Liver (tissue), 9 donors: ENCODE data around the gene CDC14A. TPM values are rescaled to one million over a fixed set of nuclear protein-coding genes. Genes with fewer than 3 reads are reported as not detected.

Experiments
- DNase-seq: peaks from one replicate; pipeline ENCODE4 v3.0.0-alpha.2; 2017; ENCODE audit warnings: low spot score
- H3K27ac ChIP-seq, 2 donors: one replicate each; pipeline ENCODE4 v1.7.0; 2013; ENCODE audit warnings: inconsistent platforms in 2 of 2, low read length in 2 of 2, control low read depth in 1 of 2, low read depth in 1 of 2, mild to moderate bottlenecking in 1 of 2
- H3K27me3 ChIP-seq, 4 donors: one replicate each; pipeline versions ENCODE4 v1.6.1 to v1.7.0; 2013; ENCODE audit warnings: low read length in 3 of 4, inconsistent platforms in 1 of 4, mild to moderate bottlenecking in 1 of 4, moderate library complexity in 1 of 4; ENCODE audit not compliant: control insufficient read depth in 4 of 4, insufficient read depth in 4 of 4
- H3K36me3 ChIP-seq, 4 donors: one replicate each; pipeline versions ENCODE4 v1.6.1 to v1.7.0; 2013; ENCODE audit warnings: low read length in 3 of 4, mild to moderate bottlenecking in 3 of 4, low read depth in 1 of 4, moderate library complexity in 1 of 4; ENCODE audit not compliant: control insufficient read depth in 4 of 4, insufficient read depth in 3 of 4
- H3K4me1 ChIP-seq, 4 donors: one replicate each; pipeline versions ENCODE4 v1.6.1 to v1.7.0; 2013; ENCODE audit warnings: low read length in 3 of 4, mild to moderate bottlenecking in 3 of 4, moderate library complexity in 1 of 4; ENCODE audit not compliant: control insufficient read depth in 4 of 4, insufficient read depth in 4 of 4
- H3K4me3 ChIP-seq, 3 donors: one replicate each; pipeline versions ENCODE4 v1.6.1 to v1.7.0; 2013; ENCODE audit warnings: low read length in 3 of 3, control low read depth in 1 of 3, low read depth in 1 of 3, mild to moderate bottlenecking in 1 of 3
- H3K9ac ChIP-seq, 2 donors: one replicate each; pipeline ENCODE4 v1.7.0; 2013; ENCODE audit warnings: low read length in 2 of 2, mild to moderate bottlenecking in 2 of 2, moderate library complexity in 2 of 2, control low read depth in 1 of 2, low read depth in 1 of 2
- H3K9me3 ChIP-seq, 4 donors: one replicate each; pipeline versions ENCODE4 v1.6.1 to v1.7.0; 2013; ENCODE audit warnings: low read length in 3 of 4; ENCODE audit not compliant: control insufficient read depth in 4 of 4
- FOXA2 ChIP-seq: IDR thresholded peaks from 2 replicates; pipeline ENCODE4 v1.6.1; 2016; ENCODE audit warnings: antibody characterized with exemption
- HNF4A ChIP-seq, 2 donors: conservative IDR thresholded peaks; 2 replicates each; pipeline ENCODE4 v1.6.1; 2016; ENCODE audit warnings: antibody characterized with exemption in 2 of 2, mild to moderate bottlenecking in 2 of 2
- JUND ChIP-seq, 2 donors: IDR thresholded peaks; 2 replicates each; pipeline ENCODE4 v1.6.1; 2016; ENCODE audit warnings: antibody characterized with exemption in 2 of 2
- RAD21 ChIP-seq, 2 donors: IDR thresholded peaks; 2 replicates each; pipeline ENCODE4 v1.6.1; 2016; ENCODE audit warnings: antibody characterized with exemption in 2 of 2, mild to moderate bottlenecking in 2 of 2
- RXRA ChIP-seq, 2 donors: IDR thresholded peaks; 2 replicates each; pipeline ENCODE4 v1.6.1; 2017 to 2018; ENCODE audit warnings: antibody characterized with exemption in 2 of 2, mild to moderate bottlenecking in 1 of 2
- SP1 ChIP-seq: IDR thresholded peaks from 2 replicates; pipeline ENCODE4 v1.6.1; 2018; ENCODE audit warnings: antibody characterized with exemption, mild to moderate bottlenecking
- YY1 ChIP-seq: IDR thresholded peaks from 2 replicates; pipeline ENCODE4 v1.6.1; 2016; ENCODE audit warnings: antibody characterized with exemption, mild to moderate bottlenecking
- ZBTB33 ChIP-seq: IDR thresholded peaks from 2 replicates; pipeline ENCODE4 v1.6.1; 2016; ENCODE audit warnings: antibody characterized with exemption
- WGBS: extraction: QIAGEN DNeasy Blood & Tissue Kit; methylation state at CpG from one replicate; pipeline ENCODE4 v1.1.7; 2013; 5-methylcytosine and 5-hydroxymethylcytosine counted together
- polyA plus RNA-seq, 2 donors: library from polyadenylated mRNA; stranded (reverse) in 1 of 2; unstranded in 1 of 2; fragments of 200-250 nt in 1 of 2; fragments of >200 nt in 1 of 2; fragmentation: Nextera tagmentation in 1 of 2; extraction: Ambion mirVana in 1 of 2; gene quantifications; one replicate each; pipeline versions ENCODE4 v1.2.1 to v1.2.3, GENCODE V29; 2013 to 2015
- total RNA-seq, 2 donors: library from RNA; depleted of rRNA; stranded (reverse); fragments of >200 nt; gene quantifications; one replicate each; pipeline ENCODE4 v1.2.3, GENCODE V29; 2014
- TF ChIP-seq, protein P1 (sequence below): IDR thresholded peaks from 2 replicates; pipeline ENCODE4 v1.6.1; 2016; ENCODE audit warnings: antibody characterized with exemption
- TF ChIP-seq, protein P2 (sequence below): IDR thresholded peaks from 2 replicates; pipeline ENCODE4 v1.6.1; 2016; ENCODE audit warnings: antibody characterized with exemption, mild to moderate bottlenecking
- TF ChIP-seq, protein P3 (sequence below): fragments of 150-350 bp; IDR thresholded peaks from 2 replicates; pipeline ENCODE4 v1.5.1; 2017; ENCODE audit warnings: improper control_type of control experiment, low read depth, low read length; ENCODE audit not compliant: missing input control
- TF ChIP-seq, protein P4 (sequence below): IDR thresholded peaks from 2 replicates; pipeline ENCODE4 v1.6.1; 2016; ENCODE audit warnings: antibody characterized with exemption
- donor health status: healthy.
- donor health status: healthy.
- donor health status: healthy.
- donor health status: healthy.
- donor health status: healthy.

CDC14A gene
- total and polyA plus RNA-seq, 4 donors = 0.39 to 4.1 (median 2.6) TPM

- no peaks in the 10 kb centered on the region for H3K27me3 ChIP-seq
- WGBS = 2% methylated on average over 105 of the region's 105 CpGs
- H3K27ac ChIP-seq = peak overlapping the region; percentile 83 to 88
- H3K4me3 ChIP-seq = peak overlapping the region; percentile 66 to 77 (median 69)
- peak overlapping the region; percentile 1 to 70 for H3K9ac ChIP-seq
- no peaks in the 10 kb centered on the region for H3K36me3 ChIP-seq
- H3K9me3 ChIP-seq = no peaks in the 10 kb centered on the region
- TF ChIP-seq YY1 = peak; percentile 33
- TF ChIP-seq, protein P1, sequence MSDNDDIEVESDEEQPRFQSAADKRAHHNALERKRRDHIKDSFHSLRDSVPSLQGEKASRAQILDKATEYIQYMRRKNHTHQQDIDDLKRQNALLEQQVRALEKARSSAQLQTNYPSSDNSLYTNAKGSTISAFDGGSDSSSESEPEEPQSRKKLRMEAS = no peak
- peak in 1 of 2 donors; percentile 4 for TF ChIP-seq HNF4A (conservative IDR thresholded peaks at IDR 0.05)
- no peak for TF ChIP-seq ZBTB33
- TF ChIP-seq, protein P2, sequence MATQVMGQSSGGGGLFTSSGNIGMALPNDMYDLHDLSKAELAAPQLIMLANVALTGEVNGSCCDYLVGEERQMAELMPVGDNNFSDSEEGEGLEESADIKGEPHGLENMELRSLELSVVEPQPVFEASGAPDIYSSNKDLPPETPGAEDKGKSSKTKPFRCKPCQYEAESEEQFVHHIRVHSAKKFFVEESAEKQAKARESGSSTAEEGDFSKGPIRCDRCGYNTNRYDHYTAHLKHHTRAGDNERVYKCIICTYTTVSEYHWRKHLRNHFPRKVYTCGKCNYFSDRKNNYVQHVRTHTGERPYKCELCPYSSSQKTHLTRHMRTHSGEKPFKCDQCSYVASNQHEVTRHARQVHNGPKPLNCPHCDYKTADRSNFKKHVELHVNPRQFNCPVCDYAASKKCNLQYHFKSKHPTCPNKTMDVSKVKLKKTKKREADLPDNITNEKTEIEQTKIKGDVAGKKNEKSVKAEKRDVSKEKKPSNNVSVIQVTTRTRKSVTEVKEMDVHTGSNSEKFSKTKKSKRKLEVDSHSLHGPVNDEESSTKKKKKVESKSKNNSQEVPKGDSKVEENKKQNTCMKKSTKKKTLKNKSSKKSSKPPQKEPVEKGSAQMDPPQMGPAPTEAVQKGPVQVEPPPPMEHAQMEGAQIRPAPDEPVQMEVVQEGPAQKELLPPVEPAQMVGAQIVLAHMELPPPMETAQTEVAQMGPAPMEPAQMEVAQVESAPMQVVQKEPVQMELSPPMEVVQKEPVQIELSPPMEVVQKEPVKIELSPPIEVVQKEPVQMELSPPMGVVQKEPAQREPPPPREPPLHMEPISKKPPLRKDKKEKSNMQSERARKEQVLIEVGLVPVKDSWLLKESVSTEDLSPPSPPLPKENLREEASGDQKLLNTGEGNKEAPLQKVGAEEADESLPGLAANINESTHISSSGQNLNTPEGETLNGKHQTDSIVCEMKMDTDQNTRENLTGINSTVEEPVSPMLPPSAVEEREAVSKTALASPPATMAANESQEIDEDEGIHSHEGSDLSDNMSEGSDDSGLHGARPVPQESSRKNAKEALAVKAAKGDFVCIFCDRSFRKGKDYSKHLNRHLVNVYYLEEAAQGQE = peak; percentile 47
- TF ChIP-seq RXRA (IDR thresholded peaks at IDR 0.05) = no peak
- no peak for TF ChIP-seq JUND (IDR thresholded peaks at IDR 0.05)
- TF ChIP-seq FOXA2 = no peak
- TF ChIP-seq SP1 = no peak
- peak; percentile 38 to 46 for TF ChIP-seq RAD21 (IDR thresholded peaks at IDR 0.05)
- TF ChIP-seq, protein P3, sequence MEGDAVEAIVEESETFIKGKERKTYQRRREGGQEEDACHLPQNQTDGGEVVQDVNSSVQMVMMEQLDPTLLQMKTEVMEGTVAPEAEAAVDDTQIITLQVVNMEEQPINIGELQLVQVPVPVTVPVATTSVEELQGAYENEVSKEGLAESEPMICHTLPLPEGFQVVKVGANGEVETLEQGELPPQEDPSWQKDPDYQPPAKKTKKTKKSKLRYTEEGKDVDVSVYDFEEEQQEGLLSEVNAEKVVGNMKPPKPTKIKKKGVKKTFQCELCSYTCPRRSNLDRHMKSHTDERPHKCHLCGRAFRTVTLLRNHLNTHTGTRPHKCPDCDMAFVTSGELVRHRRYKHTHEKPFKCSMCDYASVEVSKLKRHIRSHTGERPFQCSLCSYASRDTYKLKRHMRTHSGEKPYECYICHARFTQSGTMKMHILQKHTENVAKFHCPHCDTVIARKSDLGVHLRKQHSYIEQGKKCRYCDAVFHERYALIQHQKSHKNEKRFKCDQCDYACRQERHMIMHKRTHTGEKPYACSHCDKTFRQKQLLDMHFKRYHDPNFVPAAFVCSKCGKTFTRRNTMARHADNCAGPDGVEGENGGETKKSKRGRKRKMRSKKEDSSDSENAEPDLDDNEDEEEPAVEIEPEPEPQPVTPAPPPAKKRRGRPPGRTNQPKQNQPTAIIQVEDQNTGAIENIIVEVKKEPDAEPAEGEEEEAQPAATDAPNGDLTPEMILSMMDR = peak; percentile 17
- no peak for DNase-seq
- peaks cover 9 to 33% (median 17%) of the 10 kb centered on the region in 4 donors for H3K4me1 ChIP-seq
Measured at GRCh38 chr1:100538913-100539835, 186.9 kb downstream of the CDC14A start.

GRCh38 chr1:100539836-100540536, 187.7 kb downstream of the CDC14A start:
- Histone ChIP-seq H3K9ac (peak overlapping the region; percentile 70 to 73), H3K9me3 (no peaks in the 10 kb centered on the region), H3K27me3 (no peaks in the 10 kb centered on the region), H3K4me1 (peaks cover 9 to 33% (median 17%) of the 10 kb centered on the region in 4 donors), H3K4me3 (peak overlapping the region; percentile 66 to 77 (median 69)), H3K27ac (peak overlapping the region; percentile 83 to 88), H3K36me3 (no peaks in the 10 kb centered on the region)
- 13% methylated on average over 57 of the region's 57 CpGs for WGBS
- DNase-seq = no peak
- TF ChIP-seq, protein P4, sequence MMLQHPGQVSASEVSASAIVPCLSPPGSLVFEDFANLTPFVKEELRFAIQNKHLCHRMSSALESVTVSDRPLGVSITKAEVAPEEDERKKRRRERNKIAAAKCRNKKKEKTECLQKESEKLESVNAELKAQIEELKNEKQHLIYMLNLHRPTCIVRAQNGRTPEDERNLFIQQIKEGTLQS = no peak
